SJCRH30 (cell line): ENCODE measurements around the gene CAVIN3. TPM values are rescaled to one million over a fixed set of nuclear protein-coding genes. Genes with fewer than 3 reads are reported as not detected.
A peak's percentile ranks its signal among the peaks of the same experiment; 100 is the strongest.

Experiments used
- DNase-seq, 2 experiments: peaks; one replicate each; pipeline ENCODE4 v3.0.0-alpha.2; 2015 to 2020
- H3K27ac ChIP-seq: fragments of 250-450 bp; sonication (Bioruptor Pico); 2 replicates; pipeline ENCODE4 v1.5.1; 2020; ENCODE audit warnings: mild to moderate bottlenecking, moderate library complexity
- H3K27me3 ChIP-seq: fragments of 250-450 bp; sonication (Bioruptor Pico); 2 replicates; pipeline ENCODE4 v1.5.1; 2020; ENCODE audit warnings: mild to moderate bottlenecking, moderate library complexity
- H3K36me3 ChIP-seq: fragments of 250-450 bp; sonication (Bioruptor Pico); 2 replicates; pipeline ENCODE4 v1.5.1; 2020; ENCODE audit warnings: mild to moderate bottlenecking, moderate library complexity
- H3K4me1 ChIP-seq: fragments of 250-450 bp; sonication (Bioruptor Pico); 2 replicates; pipeline ENCODE4 v1.5.1; 2020; ENCODE audit warnings: mild to moderate bottlenecking, moderate library complexity
- H3K4me3 ChIP-seq: fragments of 250-450 bp; sonication (Bioruptor Pico); 2 replicates; pipeline ENCODE4 v1.5.1; 2020; ENCODE audit warnings: mild to moderate bottlenecking, moderate library complexity
- H3K9me3 ChIP-seq: fragments of 250-450 bp; sonication (Bioruptor Pico); replicated peaks from 2 replicates; pipeline ENCODE4 v1.5.1; 2020; ENCODE audit warnings: mild to moderate bottlenecking, moderate library complexity
- total RNA-seq: library from RNA; depleted of rRNA; stranded (reverse); fragments of >200 nt; shearing (Covaris generic); gene quantifications from 2 replicates; pipeline ENCODE4 v1.2.3, GENCODE V29; 2014

CAVIN3 gene
- total RNA-seq, 1 experiment from 2014 or later = not detected

DNA sequence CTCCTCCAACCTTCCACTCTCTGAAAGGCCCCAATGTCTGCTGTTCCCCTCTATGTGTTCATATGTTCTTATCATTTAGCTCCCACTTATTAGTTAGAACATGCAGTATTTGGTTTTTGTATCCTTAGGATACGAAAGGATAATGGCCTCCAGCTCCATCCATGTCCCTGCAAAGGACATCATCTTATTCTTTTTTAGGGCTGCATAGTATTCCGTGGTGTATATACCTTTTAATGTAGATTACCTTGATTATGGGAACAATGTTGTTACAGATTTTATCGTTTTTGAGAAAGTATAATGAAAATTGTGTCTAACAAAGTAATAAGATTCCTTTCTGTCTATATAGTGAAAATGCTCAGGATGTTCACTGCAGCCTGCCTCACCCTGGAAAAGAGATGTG lies 16.0 kb upstream of the CAVIN3 start:
- Histone ChIP-seq H3K27me3 (no peaks in the 10 kb centered on the region), H3K9me3 (no peaks in the 10 kb centered on the region), H3K36me3 (no peaks in the 10 kb centered on the region), H3K4me1 (peaks cover 26% of the 10 kb centered on the region), H3K4me3 (no peak overlapping the region), H3K27ac (no peak overlapping the region)
- no peak for DNase-seq

DNA sequence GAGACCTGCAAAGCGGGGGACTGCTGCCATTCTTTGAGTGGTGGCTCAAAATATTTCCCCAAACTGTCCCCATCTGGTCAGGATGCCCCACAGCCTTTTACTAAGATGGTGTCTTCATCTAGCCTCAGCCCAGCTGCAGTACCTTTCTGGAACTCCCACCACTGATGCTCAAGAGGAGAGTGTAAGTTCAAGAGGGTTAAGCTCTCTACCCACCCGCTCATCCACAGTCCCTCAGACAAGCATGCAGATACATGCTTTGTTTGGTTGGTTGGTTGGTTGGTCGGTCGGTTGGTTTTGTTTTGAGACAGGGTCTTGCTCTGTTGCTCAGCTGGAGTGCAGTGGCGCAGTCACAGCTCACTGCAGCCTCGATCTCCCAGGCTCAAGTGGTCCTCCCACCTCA lies 14.5 kb upstream of the CAVIN3 start:
- no peak for DNase-seq
- Histone ChIP-seq H3K36me3 (no peaks in the 10 kb centered on the region), H3K9me3 (no peaks in the 10 kb centered on the region), H3K4me1 (peaks cover 26% of the 10 kb centered on the region), H3K27ac (no peak overlapping the region), H3K27me3 (no peaks in the 10 kb centered on the region), H3K4me3 (no peak overlapping the region)

DNA sequence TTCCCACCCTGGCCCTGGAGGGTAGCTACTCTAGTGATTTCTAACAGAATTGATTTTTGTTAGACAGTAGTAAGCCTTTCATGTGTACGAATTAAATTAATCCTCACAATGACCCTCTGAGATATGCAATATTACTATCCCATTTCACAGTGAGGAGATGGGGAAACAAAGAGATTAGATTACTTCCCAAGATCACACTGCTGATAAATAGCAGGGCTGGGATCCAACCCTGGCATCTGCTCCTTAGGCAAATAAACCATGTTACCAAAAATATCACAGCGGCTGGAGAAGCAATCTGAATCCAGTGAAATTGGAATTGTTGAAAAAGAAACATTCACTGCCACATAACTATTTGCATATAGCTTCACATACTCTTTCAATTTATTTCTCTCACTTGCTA lies 12.8 kb upstream of the CAVIN3 start:
- Histone ChIP-seq H3K9me3 (no peaks in the 10 kb centered on the region), H3K4me3 (no peak overlapping the region), H3K27ac (no peak overlapping the region), H3K4me1 (peaks cover 26% of the 10 kb centered on the region), H3K36me3 (no peaks in the 10 kb centered on the region), H3K27me3 (no peaks in the 10 kb centered on the region)
- DNase-seq = peak; percentile 49 to 75

DNA sequence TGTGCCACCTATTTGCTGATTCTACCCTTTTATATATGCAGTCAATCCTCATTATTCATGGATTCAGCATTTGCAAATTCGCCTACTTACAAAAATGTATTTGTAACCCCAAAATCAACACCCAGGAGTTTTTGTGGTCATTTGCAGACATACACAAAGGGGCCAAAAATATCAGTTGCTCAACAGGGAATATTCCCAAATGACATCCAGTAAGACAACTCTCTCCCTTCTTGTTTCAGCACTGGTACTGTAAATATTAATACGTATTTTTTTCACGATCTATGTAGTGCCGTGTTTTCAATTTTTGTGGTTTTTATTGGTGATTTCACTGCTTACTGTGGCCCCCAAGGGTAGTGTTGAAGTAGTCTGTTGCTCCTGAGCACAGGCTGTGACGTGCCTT lies 11.8 kb upstream of the CAVIN3 start:
- Histone ChIP-seq H3K9me3 (no peaks in the 10 kb centered on the region; the same call in 1 of the 2 replicates), H3K4me3 (no peak overlapping the region), H3K4me1 (peaks cover 26% of the 10 kb centered on the region), H3K27me3 (no peaks in the 10 kb centered on the region), H3K36me3 (no peaks in the 10 kb centered on the region), H3K27ac (no peak overlapping the region)
- DNase-seq = no peak

DNA sequence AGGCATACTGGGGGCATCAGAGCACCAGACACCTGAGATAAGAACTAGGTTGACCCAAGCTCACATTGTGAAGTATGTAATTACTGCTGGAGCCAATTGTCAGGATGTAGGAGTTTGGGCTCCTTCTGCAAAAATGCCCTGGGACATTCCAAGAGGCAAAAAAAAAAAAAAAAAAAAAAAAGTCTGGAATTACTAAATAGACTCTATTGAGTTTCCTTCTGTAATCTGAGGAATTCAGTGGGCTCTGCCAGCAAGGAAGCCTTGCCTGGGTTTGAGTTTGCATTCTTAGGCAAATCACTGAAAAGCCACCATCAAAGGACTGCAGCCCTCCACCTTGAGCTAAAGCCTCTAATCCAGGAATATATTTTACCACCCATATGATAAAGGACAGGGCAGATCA lies 8.0 kb upstream of the CAVIN3 start:
- H3K27me3 ChIP-seq = no peaks in the 10 kb centered on the region
- no peak overlapping the region for H3K27ac ChIP-seq
- H3K9me3 ChIP-seq = no peaks in the 10 kb centered on the region; the same call in 1 of the 2 replicates
- no peaks in the 10 kb centered on the region for H3K36me3 ChIP-seq
- H3K4me1 ChIP-seq = peaks cover 18% of the 10 kb centered on the region
- no peak overlapping the region for H3K4me3 ChIP-seq
- no peak for DNase-seq

DNA sequence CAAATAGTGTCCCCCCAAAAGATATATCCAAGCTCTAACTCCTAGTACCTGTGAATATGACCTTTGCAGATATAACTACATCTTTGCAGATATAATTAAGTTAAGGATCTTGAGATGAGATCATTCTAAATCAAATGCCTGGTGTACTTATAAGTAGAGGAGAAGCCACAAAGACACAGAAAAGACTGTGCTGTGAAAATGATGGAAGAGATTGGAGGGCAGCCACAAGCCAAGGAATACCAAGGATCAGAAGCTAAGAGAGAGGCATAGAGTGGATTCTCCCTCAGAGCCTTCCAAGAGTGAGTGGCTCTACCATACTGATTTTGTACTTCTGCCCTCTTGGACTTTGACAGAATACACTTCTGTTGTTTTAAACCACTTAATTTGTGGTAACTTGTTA lies 7.5 kb upstream of the CAVIN3 start:
- Histone ChIP-seq H3K4me1 (peaks cover 14% of the 10 kb centered on the region), H3K36me3 (no peaks in the 10 kb centered on the region), H3K27me3 (no peaks in the 10 kb centered on the region), H3K27ac (no peak overlapping the region), H3K4me3 (no peak overlapping the region), H3K9me3 (no peaks in the 10 kb centered on the region; the same call in 1 of the 2 replicates)
- DNase-seq = no peak

DNA sequence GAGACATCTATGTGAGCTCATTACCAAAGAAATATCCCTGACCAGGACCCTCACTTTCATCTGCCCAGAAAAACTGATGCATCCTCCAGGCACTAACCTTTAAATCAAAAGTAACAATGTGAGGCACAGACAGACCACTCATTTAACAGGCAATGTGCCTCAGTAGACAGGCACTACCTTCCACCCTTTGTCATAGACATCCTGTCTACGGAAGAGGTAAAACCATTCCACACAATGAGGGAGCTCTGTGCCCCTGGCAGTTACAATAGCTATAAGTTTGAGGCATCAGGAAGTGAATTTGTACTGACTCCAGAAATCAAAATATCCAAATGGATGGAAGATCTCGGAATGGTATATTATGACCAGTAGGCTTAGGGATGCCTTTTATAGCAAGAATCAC lies 6.7 kb upstream of the CAVIN3 start:
- H3K27me3 ChIP-seq = no peaks in the 10 kb centered on the region
- no peak overlapping the region for H3K27ac ChIP-seq
- H3K4me3 ChIP-seq = no peak overlapping the region
- H3K9me3 ChIP-seq = no peaks in the 10 kb centered on the region; the same call in 1 of the 2 replicates
- DNase-seq = no peak
- H3K4me1 ChIP-seq = peaks cover 11% of the 10 kb centered on the region
- no peaks in the 10 kb centered on the region for H3K36me3 ChIP-seq

DNA sequence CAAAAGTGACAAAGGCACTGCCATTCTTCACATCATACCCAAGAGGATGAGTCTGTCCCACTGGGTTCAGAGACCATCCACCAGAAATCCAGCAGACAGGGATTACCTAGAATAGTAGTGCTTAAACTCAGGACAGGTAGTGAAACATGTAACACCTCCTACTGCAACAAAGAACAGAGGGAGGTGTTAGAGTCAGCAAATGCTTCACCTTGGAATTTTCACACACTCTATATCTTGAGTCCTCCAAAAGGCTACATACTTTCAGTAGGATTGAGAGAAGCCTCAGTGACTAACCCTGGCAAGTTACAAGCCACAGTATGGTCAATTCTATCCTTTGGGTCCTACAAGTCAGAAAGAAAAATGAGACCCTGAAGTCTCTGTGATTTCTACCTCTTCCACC lies 6.0 kb upstream of the CAVIN3 start:
- no peak for DNase-seq
- Histone ChIP-seq H3K27ac (no peak overlapping the region), H3K4me1 (peaks cover 9% of the 10 kb centered on the region), H3K27me3 (no peaks in the 10 kb centered on the region), H3K4me3 (no peak overlapping the region), H3K36me3 (no peaks in the 10 kb centered on the region), H3K9me3 (no peaks in the 10 kb centered on the region; the same call in 1 of the 2 replicates)

DNA sequence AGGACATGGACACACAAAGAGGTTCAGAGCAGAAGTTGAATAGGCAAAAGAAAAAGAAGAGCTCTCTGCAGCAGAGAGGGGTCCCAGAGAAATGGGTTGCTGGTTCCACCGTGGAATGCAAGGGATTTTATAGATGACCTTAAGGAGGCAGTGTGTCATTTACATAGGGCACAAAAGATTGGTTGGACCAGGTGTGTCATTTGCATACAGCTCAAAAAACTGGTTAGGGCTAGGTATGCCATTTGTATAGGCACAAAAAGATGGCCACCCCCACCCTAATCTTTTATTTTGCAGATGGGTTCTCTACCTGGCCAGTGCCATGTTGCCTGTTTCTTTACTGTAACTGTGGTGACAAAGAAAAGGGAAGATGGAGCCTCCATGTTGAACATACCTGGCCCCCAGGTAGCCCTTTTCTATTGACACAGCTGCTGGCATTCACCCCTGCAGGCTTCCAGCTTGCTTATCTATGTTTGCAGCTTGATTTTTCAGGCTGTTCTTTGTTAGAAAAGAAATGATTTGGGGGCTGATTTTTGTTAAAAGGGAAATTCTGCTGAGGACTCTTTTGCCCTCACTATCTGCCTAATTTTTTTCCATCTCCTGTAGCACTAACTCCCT lies 3.1 kb upstream of the CAVIN3 start:
- Histone ChIP-seq H3K27ac (no peak overlapping the region), H3K4me3 (no peak overlapping the region), H3K9me3 (no peaks in the 10 kb centered on the region; the same call in 1 of the 2 replicates), H3K27me3 (no peaks in the 10 kb centered on the region), H3K36me3 (no peaks in the 10 kb centered on the region), H3K4me1 (peaks cover 9% of the 10 kb centered on the region)
- DNase-seq = no peak

DNA sequence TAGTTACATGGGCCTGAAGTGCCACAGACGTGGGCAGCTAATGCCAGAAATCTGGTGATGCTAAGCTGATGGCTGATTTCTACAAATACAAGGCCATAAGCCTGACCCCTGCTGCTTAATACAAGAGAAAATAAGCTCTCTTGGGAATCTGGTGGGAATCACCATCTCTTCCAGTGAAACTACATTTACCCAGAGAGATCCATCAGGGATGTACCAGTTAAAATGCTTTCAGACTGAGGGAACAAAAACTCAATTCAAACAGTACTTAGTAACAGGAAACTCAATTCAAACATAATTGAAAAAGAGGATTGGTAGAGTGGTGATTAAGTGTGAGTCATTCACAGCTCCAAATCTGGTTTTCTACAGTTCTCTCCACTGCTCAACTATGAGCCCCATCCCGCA lies 1.7 kb upstream of the CAVIN3 start:
- H3K4me3 ChIP-seq = no peak overlapping the region
- no peaks in the 10 kb centered on the region for H3K36me3 ChIP-seq
- H3K4me1 ChIP-seq = peaks cover 9% of the 10 kb centered on the region
- no peak overlapping the region for H3K27ac ChIP-seq
- DNase-seq = peak in 1 of 2 experiments; percentile 20
- no peaks in the 10 kb centered on the region for H3K27me3 ChIP-seq
- H3K9me3 ChIP-seq = no peaks in the 10 kb centered on the region

DNA sequence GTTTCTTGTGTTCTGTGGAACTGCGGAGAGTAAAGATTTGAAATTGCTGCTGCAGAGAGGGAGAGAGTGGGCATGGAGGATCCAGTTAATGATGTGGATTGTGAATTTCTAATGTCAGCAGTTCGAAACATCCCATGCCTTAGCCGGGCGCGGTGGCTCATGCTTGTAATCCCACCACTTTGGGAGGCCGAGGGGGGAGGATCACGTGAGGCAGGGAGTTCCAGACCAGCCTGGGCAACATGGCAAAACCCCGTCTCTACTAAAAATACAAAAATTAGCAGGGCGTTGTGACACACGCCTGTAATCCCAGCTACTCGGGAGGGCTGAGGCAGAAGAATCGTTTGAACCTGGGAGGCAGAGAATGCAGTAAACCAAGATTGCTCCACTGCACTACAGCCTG lies 1.1 kb upstream of the CAVIN3 start:
- H3K4me1 ChIP-seq = peaks cover 9% of the 10 kb centered on the region
- DNase-seq = no peak
- H3K27me3 ChIP-seq = no peaks in the 10 kb centered on the region
- no peak overlapping the region for H3K4me3 ChIP-seq
- no peaks in the 10 kb centered on the region for H3K36me3 ChIP-seq
- H3K9me3 ChIP-seq = no peaks in the 10 kb centered on the region
- H3K27ac ChIP-seq = no peak overlapping the region

DNA sequence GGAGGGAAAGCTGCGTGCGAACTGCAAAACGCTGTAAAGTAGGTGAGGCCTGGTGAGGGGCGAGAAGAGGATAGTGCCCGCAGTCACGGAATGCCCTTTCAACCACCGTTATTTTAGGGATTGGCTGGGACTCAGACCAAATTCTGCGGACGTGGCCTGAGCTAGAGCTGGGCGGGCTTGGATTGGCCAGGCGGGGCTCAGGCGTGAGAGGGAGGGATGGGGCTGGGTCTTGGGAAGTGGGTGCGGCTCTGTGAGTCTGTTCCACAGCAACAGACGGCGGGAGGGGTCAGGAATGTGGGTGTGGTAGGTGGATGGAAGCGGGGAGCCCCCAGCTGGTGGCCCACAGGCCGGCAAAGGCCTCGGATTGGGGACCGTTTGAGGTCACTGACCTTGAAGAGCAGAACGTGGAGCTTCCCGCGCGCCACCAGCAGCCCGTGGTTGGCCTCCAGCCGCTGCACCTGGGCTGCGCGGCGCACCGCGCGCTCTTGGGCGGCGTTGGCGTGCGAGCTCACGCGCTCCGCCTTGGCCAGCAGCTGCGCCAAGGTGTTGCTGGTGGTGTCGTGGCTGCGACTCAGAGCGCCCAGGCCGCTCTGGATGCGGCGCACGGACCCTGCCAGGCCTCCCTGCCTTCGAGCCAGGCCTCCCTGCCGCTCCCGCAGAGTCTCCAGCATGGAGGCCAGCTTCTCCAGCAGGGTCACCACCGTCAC lies 444 bp downstream of the CAVIN3 start:
- H3K9me3 ChIP-seq = no peaks in the 10 kb centered on the region
- H3K4me3 ChIP-seq = no peak overlapping the region
- no peaks in the 10 kb centered on the region for H3K36me3 ChIP-seq
- DNase-seq = no peak
- no peak overlapping the region for H3K27ac ChIP-seq
- peaks cover 9% of the 10 kb centered on the region for H3K4me1 ChIP-seq
- H3K27me3 ChIP-seq = no peaks in the 10 kb centered on the region

DNA sequence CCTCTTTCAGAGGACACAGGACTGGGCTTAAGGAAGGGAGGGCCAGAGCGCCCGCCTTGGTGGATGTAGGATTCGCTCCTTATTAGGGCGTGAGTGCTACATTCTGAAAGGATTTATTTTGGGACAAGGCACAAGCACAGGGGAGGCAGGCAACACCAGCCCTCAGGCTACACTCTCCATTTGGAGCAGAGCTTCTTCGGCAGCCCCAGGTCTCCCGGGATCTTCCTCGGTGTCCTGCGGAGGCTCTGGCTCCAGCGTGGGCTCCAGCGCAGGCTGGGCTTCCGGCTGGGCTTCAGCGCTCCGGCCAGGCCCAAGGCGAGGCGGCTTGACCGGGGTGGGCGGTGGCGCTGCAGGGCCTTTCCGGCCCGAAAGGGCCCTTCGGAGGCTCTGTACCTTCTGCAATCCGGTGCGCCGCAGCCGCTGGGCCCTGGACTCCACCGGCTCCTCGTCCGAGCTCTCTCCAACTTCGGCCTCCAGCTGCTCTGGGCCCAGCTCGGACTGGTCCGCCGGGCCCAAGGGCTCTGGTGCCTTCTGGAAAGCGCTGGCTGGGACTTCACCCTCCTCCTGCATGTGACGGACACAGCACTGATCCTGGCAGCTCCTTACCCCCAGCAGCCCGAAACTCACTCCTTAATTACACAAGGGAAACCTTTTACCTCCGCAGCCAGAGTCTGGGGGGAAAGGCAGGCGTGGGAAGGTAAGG lies 1.1 kb downstream of the CAVIN3 start:
- DNase-seq = no peak
- H3K4me3 ChIP-seq = no peak overlapping the region
- no peak overlapping the region for H3K27ac ChIP-seq
- peaks cover 9% of the 10 kb centered on the region for H3K4me1 ChIP-seq
- no peaks in the 10 kb centered on the region for H3K9me3 ChIP-seq
- no peaks in the 10 kb centered on the region for H3K36me3 ChIP-seq
- no peaks in the 10 kb centered on the region for H3K27me3 ChIP-seq

DNA sequence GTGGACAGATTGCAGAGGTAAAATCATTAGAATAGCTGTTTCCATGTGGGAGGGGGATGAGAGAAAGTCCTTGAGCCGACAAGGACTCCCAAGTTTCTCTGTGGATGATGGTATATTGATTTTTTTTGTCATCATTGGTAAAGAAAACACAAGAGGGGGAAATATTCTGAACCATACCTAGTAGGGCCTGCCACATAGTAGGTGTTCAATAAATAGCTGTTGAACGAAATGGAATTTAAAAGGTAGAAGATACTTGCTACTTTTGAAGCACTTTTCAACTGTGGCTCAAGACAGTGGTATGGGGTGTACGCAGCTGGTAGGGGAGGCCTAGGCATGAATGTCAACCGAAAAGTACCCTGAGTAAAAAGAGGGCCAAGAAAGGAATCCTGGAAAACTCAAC lies 2.1 kb downstream of the CAVIN3 start:
- Histone ChIP-seq H3K9me3 (no peaks in the 10 kb centered on the region), H3K27me3 (no peaks in the 10 kb centered on the region), H3K36me3 (no peaks in the 10 kb centered on the region), H3K27ac (no peak overlapping the region), H3K4me3 (no peak overlapping the region), H3K4me1 (peaks cover 9% of the 10 kb centered on the region)
- DNase-seq = no peak

DNA sequence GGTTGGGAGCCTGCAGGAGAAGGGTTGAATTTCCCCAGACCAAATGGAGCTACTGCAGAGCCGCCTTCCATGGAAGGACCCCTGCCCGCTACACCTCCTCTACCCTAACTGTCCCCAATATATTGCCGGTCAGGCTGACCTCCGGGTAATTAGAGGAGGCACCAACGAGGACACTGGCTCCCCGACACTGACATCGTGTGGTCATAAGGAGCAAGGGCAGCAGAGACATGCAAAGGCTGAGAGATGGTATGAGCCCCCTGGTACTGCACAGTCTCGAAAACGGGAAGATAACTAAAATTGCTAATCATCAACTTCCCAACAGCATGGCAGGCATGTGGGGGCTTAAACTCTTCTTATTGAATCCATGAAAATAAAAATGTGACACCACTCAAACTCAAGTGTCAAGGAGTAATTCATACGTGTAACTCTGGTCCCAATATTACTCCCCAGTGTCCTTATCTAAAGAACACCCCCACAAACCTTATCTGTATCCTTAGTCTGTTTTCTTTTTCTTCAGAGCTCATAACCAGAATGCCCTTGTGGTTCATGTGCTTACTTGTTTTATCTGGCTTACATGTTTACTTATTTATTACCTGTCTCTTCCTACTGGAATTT lies 4.4 kb downstream of the CAVIN3 start:
- peak; percentile 65 to 87 for DNase-seq

More for the DNA sequence above, 4.4 kb downstream of the CAVIN3 start:
- Histone ChIP-seq H3K4me1 (no peaks in the 10 kb centered on the region), H3K36me3 (no peaks in the 10 kb centered on the region), H3K9me3 (no peaks in the 10 kb centered on the region), H3K27ac (no peak overlapping the region), H3K27me3 (no peaks in the 10 kb centered on the region), H3K4me3 (no peak overlapping the region)
